ENCODE results near the gene PATZ1. TPM values are rescaled to one million over a fixed set of nuclear protein-coding genes. Genes with fewer than 3 reads are reported as not detected.

The PATZ1 gene
- total RNA-seq, 1 experiment from 2014 or later, result 60.5 TPM

- Mint-ChIP-seq H3K27ac (no peak overlapping the region), H3K27me3 (ENCODE audit: low read depth) (no peaks in the 10 kb centered on the region), H3K4me3 (no peak overlapping the region), H3K9me3 (no peaks in the 10 kb centered on the region), H3K36me3 (peaks cover 12% of the 10 kb centered on the region), H3K4me1 (peaks cover 11% of the 10 kb centered on the region)
- ATAC-seq (no peak), DNase-seq (ENCODE audit: low spot score) (no peak)
- CTCF ChIA-PET, result interaction anchor here (0.9 to 7.3 kb wide), 2 partner anchors 9 to 33 kb away, joined by 4 to 57 read pairs; no protein-coding TSS in a partner anchor
- TF ChIP-seq SMAD3 (CRISPR knock-in tag; IDR thresholded peaks at IDR 0.05; ENCODE audit: borderline replicate concordance) (no peak), AFF4 (CRISPR knock-in tag; IDR thresholded peaks at IDR 0.05; ENCODE audit: borderline replicate concordance) (no peak)
- POLR2A ChIA-PET, result no interaction called here
Measured at GRCh38 chr22:31279821-31280505, 66.2 kb downstream of the PATZ1 start.

- Mint-ChIP-seq H3K36me3 (peaks cover 19% of the 10 kb centered on the region), H3K4me1 (peaks cover 4% of the 10 kb centered on the region; the same call in 1 of the 2 replicates), H3K9me3 (no peaks in the 10 kb centered on the region), H3K27me3 (ENCODE audit: low read depth) (no peaks in the 10 kb centered on the region), H3K27ac (no peak overlapping the region), H3K4me3 (no peak overlapping the region)
- no peak for ATAC-seq
- no peak for DNase-seq (ENCODE audit: low spot score)
- POLR2A ChIA-PET, result no interaction called here
- TF ChIP-seq FOXJ3 (CRISPR knock-in tag; IDR thresholded peaks at IDR 0.05; ENCODE audit: borderline replicate concordance) (no peak), GRHL2 (CRISPR knock-in tag; IDR thresholded peaks at IDR 0.05; ENCODE audit: insufficient replicate concordance, severe bottlenecking) (no peak), NFE2L1 (CRISPR knock-in tag; IDR thresholded peaks at IDR 0.05) (no peak), ZNF317 (CRISPR knock-in tag; IDR thresholded peaks at IDR 0.05; ENCODE audit: borderline replicate concordance, low read depth) (no peak), SMAD3 (CRISPR knock-in tag; IDR thresholded peaks at IDR 0.05; ENCODE audit: borderline replicate concordance) (no peak), TCF7 (CRISPR knock-in tag; IDR thresholded peaks at IDR 0.05; ENCODE audit: low read depth) (no peak), PRRX2 (CRISPR knock-in tag; IDR thresholded peaks at IDR 0.05) (no peak), CBFB (CRISPR knock-in tag; IDR thresholded peaks at IDR 0.05; ENCODE audit: low read depth) (no peak), ZNF138 (CRISPR knock-in tag; conservative IDR thresholded peaks at IDR 0.05) (no peak), ZNF671 (CRISPR knock-in tag; IDR thresholded peaks at IDR 0.05) (no peak)
- TF ChIP-seq, protein P1, sequence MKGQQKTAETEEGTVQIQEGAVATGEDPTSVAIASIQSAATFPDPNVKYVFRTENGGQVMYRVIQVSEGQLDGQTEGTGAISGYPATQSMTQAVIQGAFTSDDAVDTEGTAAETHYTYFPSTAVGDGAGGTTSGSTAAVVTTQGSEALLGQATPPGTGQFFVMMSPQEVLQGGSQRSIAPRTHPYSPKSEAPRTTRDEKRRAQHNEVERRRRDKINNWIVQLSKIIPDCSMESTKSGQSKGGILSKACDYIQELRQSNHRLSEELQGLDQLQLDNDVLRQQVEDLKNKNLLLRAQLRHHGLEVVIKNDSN (CRISPR knock-in tag; IDR thresholded peaks at IDR 0.05), result no peak
- CTCF ChIA-PET, result interaction anchor here (0.9 kb wide), 1 partner anchor 34 kb away, joined by 4 read pairs; no protein-coding TSS in a partner anchor
Measured at GRCh38 chr22:31279327-31279669, 66.8 kb downstream of the PATZ1 start.

DNA sequence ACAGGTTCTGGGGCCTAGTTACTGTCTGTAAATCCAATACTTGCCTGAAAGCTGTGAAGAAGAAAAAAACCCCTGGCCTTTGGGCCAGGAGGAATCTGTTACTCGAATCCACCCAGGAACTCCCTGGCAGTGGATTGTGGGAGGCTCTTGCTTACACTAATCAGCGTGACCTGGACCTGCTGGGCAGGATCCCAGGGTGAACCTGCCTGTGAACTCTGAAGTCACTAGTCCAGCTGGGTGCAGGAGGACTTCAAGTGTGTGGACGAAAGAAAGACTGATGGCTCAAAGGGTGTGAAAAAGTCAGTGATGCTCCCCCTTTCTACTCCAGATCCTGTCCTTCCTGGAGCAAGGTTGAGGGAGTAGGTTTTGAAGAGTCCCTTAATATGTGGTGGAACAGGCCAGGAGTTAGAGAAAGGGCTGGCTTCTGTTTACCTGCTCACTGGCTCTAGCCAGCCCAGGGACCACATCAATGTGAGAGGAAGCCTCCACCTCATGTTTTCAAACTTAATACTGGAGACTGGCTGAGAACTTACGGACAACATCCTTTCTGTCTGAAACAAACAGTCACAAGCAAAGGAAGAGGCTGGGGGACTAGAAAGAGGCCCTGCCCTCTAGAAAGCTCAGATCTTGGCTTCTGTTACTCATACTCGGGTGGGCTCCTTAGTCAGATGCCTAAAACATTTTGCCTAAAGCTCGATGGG is 67.4 kb downstream of the PATZ1 start:
- Mint-ChIP-seq H3K36me3 (peaks cover 23% of the 10 kb centered on the region), H3K27ac (peak overlapping the region; percentile 52; the same call in 1 of the 2 replicates), H3K9me3 (no peaks in the 10 kb centered on the region), H3K4me1 (peaks cover 4% of the 10 kb centered on the region; the same call in 1 of the 2 replicates), H3K27me3 (ENCODE audit: low read depth) (no peaks in the 10 kb centered on the region), H3K4me3 (no peak overlapping the region)
- ChIA-PET CTCF (interaction anchor here (0.9 kb wide), 1 partner anchor 34 kb away, joined by 4 read pairs; no protein-coding TSS in a partner anchor), POLR2A (no interaction called here)
- TF ChIP-seq CTCF (IDR thresholded peaks at IDR 0.05), result no peak
- no peak for TF ChIP-seq PRRX2 (CRISPR knock-in tag; IDR thresholded peaks at IDR 0.05)
- no peak for TF ChIP-seq NR1H2 (CRISPR knock-in tag; IDR thresholded peaks at IDR 0.05)
- no peak for TF ChIP-seq KAT7 (CRISPR knock-in tag; IDR thresholded peaks at IDR 0.05; ENCODE audit: borderline replicate concordance)
- no peak for TF ChIP-seq USF2 (CRISPR knock-in tag; IDR thresholded peaks at IDR 0.05)
- no peak for TF ChIP-seq ETV6 (CRISPR knock-in tag; IDR thresholded peaks at IDR 0.05)
- TF ChIP-seq EMX1 (CRISPR knock-in tag; IDR thresholded peaks at IDR 0.05), result no peak
- ATAC-seq, result no peak
- DNase-seq (ENCODE audit: low spot score), result no peak

Data from WTC11 (cell line).